Ishikawa (cell line): ENCODE measurements around the gene SDK1.

Source experiments
- NFIC ChIP-seq: IDR thresholded peaks from 2 replicates; pipeline ENCODE4 v1.6.1; 2012
- YY1 ChIP-seq: IDR thresholded peaks from 2 replicates; pipeline ENCODE4 v1.6.1; 2012; ENCODE audit warnings: low read depth

- TF ChIP-seq YY1 = no peak
- TF ChIP-seq NFIC = no peak
Observed at GRCh38 chr7:4151926-4152549, 851.0 kb downstream of the SDK1 start.
